NCI-H1092 treated with DMSO at 0.1 percent for 48 hours (cell line): ENCODE measurements around the gene D2HGDH.
A peak's percentile ranks its signal among the peaks of the same experiment; 100 is the strongest.
"Not testable (repeated sequence)": the region's sequence is repeated elsewhere in the genome, so short reads cannot be mapped to it uniquely, and the experiment has no call there.

Experiments used
- DNase-seq: peaks from one replicate; lab custom pipeline; 2025; lab: John Stamatoyannopoulos, UW

Gene D2HGDH

GRCh38 chr2:241768850-241769249, 34.4 kb downstream of the D2HGDH start:
- DNase-seq = no peak

GRCh38 chr2:241769819-241770184, 35.4 kb downstream of the D2HGDH start:
- no peak for DNase-seq

- no peak for DNase-seq
Measured at GRCh38 chr2:241770185-241770935, 35.9 kb downstream of the D2HGDH start.

- DNase-seq = no peak
Measured at GRCh38 chr2:241770936-241771285, 36.5 kb downstream of the D2HGDH start.

GRCh38 chr2:241771286-241772062, 37.0 kb downstream of the D2HGDH start:
- no peak for DNase-seq

- DNase-seq = no peak
Measured at GRCh38 chr2:241772063-241772499, 37.7 kb downstream of the D2HGDH start.

- DNase-seq = peak; percentile 28
Measured at GRCh38 chr2:241773511-241774418, 39.3 kb downstream of the D2HGDH start.

GRCh38 chr2:241774419-241775222, 40.2 kb downstream of the D2HGDH start:
- peak; percentile 38 for DNase-seq

- no peak for DNase-seq
Measured at GRCh38 chr2:241775223-241776177, 41.1 kb downstream of the D2HGDH start.

- no peak for DNase-seq
Measured at GRCh38 chr2:241776336-241777169, 42.1 kb downstream of the D2HGDH start, which contains the start of gene GAL3ST2. GAL3ST2 (plus strand) TSS chr2:241776822; CDS start chr2:241776956, 134 bp downstream.

GRCh38 chr2:241777170-241777685, 42.8 kb downstream of the D2HGDH start:
- DNase-seq = no peak

GRCh38 chr2:241777686-241778627, 43.5 kb downstream of the D2HGDH start:
- no peak for DNase-seq

- no peak for DNase-seq
Measured at GRCh38 chr2:241780939-241781569, 46.6 kb downstream of the D2HGDH start.

GRCh38 chr2:241782053-241782452, 47.6 kb downstream of the D2HGDH start:
- not testable (repeated sequence) for DNase-seq

GRCh38 chr2:241788135-241788534, 53.7 kb downstream of the D2HGDH start:
- DNase-seq = no peak

- DNase-seq = no peak
Measured at GRCh38 chr2:241788572-241788971, 54.1 kb downstream of the D2HGDH start.

- not testable (repeated sequence) for DNase-seq
Measured at GRCh38 chr2:241791385-241791784, 57.0 kb downstream of the D2HGDH start.
